Hepatocyte (in vitro differentiated cells): ENCODE measurements around the gene THAP7. TPM values are rescaled to one million over a fixed set of nuclear protein-coding genes. Genes with fewer than 3 reads are reported as not detected.

Source experiments
- DNase-seq: peaks from one replicate; pipeline ENCODE4 v3.0.0-alpha.2; 2016; ENCODE audit warnings: low spot score
- H2AFZ ChIP-seq: fragments of 200-600 bp; sonication (generic); 2 replicates; pipeline ENCODE4 v1.6.0; 2016; ENCODE audit warnings: antibody characterized with exemption, mild to moderate bottlenecking
- H3K27ac ChIP-seq: fragments of 200-600 bp; sonication (generic); 2 replicates; pipeline ENCODE4 v1.5.1; 2016; ENCODE audit warnings: mild to moderate bottlenecking
- H3K27me3 ChIP-seq: fragments of 200-600 bp; sonication (generic); 2 replicates; pipeline ENCODE4 v1.6.1; 2016
- H3K36me3 ChIP-seq: fragments of 200-600 bp; sonication (generic); replicated peaks from 2 replicates; pipeline ENCODE4 v1.5.1; 2016; ENCODE audit warnings: low read depth; ENCODE audit not compliant: insufficient read depth
- H3K4me1 ChIP-seq: fragments of 200-600 bp; sonication (generic); 2 replicates; pipeline ENCODE4 v1.5.1; 2016; ENCODE audit warnings: mild to moderate bottlenecking, moderate library complexity; ENCODE audit not compliant: insufficient read depth
- H3K4me2 ChIP-seq: fragments of 200-600 bp; sonication (generic); 2 replicates; pipeline ENCODE4 v1.6.0; 2016
- H3K4me3 ChIP-seq: fragments of 200-600 bp; sonication (generic); 2 replicates; pipeline ENCODE4 v1.5.1; 2016; ENCODE audit warnings: mild to moderate bottlenecking
- H3K79me2 ChIP-seq: fragments of 200-600 bp; sonication (generic); 2 replicates; pipeline ENCODE4 v1.6.0; 2017; ENCODE audit warnings: mild to moderate bottlenecking
- H3K9me2 ChIP-seq: fragments of 200-600 bp; sonication (generic); replicated peaks from 2 replicates; pipeline ENCODE4 v1.6.0; 2017; ENCODE audit warnings: mild to moderate bottlenecking; ENCODE audit not compliant: insufficient read depth
- H3K9me3 ChIP-seq: fragments of 200-600 bp; sonication (generic); 2 replicates; pipeline ENCODE4 v1.5.1; 2016; ENCODE audit warnings: low read depth, mild to moderate bottlenecking
- H4K20me1 ChIP-seq: fragments of 200-600 bp; sonication (generic); 2 replicates; pipeline ENCODE4 v1.6.0; 2016; ENCODE audit warnings: mild to moderate bottlenecking; ENCODE audit not compliant: insufficient read depth, poor library complexity, severe bottlenecking
- EZH2 ChIP-seq: fragments of 200-600 bp; sonication (generic); IDR thresholded peaks from 2 replicates; pipeline ENCODE4 v1.6.1; 2016; ENCODE audit warnings: antibody characterized with exemption, mild to moderate bottlenecking, borderline replicate concordance
- EZH2phosphoT487 ChIP-seq: fragments of 200-600 bp; sonication (generic); IDR thresholded peaks from one replicate; pipeline ENCODE4 v1.6.1; 2018; ENCODE audit warnings: antibody characterized with exemption, mild to moderate bottlenecking, low read depth, moderate library complexity; ENCODE audit not compliant: unreplicated experiment, severe bottlenecking
- WGBS: methylation state at CpG from one replicate; pipeline ENCODE4 v1.1.6; 2016; ENCODE audit warnings: low lambda C conversion rate; ENCODE audit errors: missing lambda C conversion rate; 5-methylcytosine and 5-hydroxymethylcytosine counted together
- polyA plus RNA-seq: library from polyadenylated mRNA; unstranded; fragments of >200 nt; fragmentation: Nextera tagmentation; extraction: Ambion mirVana; gene quantifications from 2 replicates; pipeline ENCODE4 v1.2.1, GENCODE V29; 2016
- total RNA-seq: library from RNA; depleted of rRNA; stranded (reverse); fragments of >200 nt; gene quantifications from 2 replicates; pipeline ENCODE4 v1.2.3, GENCODE V29; 2014
- TF ChIP-seq, protein P1 (sequence below): fragments of 200-600 bp; sonication (generic); IDR thresholded peaks from 2 replicates; pipeline ENCODE4 v1.5.1; 2016; ENCODE audit warnings: antibody characterized with exemption, mild to moderate bottlenecking; ENCODE audit not compliant: poor library complexity

The THAP7 gene
- total and polyA plus RNA-seq, 2 experiments from 2014 or later: 26.2 to 41.2 TPM

DNA sequence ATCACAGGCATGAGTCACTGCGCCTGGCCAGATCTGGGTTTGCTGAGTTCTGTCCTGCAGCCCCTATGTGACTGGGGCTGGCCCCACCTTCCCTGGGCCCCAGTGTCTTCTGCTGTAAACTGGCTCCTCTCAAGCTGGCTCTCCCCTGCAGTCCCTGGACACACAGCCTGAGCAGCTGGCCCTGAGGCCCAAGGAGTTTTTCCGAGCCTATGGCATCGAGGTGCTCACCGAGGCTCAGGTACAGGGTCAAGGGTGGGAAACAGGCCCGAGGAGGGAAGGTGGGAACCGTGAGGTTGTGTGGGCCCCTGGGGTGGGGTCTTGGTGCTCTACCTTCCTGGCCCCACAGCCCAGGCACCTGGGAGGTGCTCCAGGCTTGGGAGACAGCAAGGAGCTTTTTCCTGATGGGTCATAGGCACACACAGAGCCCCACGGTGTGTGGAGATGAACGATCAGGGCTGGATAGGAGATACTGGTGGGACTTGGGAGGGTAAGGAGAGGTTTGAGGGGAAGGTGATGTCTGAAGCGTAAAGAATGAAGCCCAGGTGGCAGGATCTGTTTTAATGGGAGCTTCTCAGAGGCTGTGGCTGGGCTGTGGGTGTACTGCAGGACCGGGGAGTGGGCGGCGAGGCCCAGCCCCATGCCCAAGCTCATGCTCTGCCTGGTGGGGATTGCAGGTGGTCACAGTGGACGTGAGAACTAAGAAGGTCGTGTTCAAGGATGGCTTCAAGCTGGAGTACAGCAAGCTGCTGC, 26.2 kb downstream of the THAP7 start:
- no peaks in the 10 kb centered on the region for H3K36me3 ChIP-seq
- H2AFZ ChIP-seq: no peak overlapping the region
- H4K20me1 ChIP-seq: no peaks in the 10 kb centered on the region
- DNase-seq: no peak
- no peak overlapping the region for H3K4me2 ChIP-seq
- H3K9me2 ChIP-seq: no peaks in the 10 kb centered on the region
- no peak overlapping the region for H3K27ac ChIP-seq
- 84% methylated on average over 14 of the region's 14 CpGs for WGBS
- H3K79me2 ChIP-seq: no peaks in the 10 kb centered on the region
- H3K27me3 ChIP-seq: no peaks in the 10 kb centered on the region
- H3K4me1 ChIP-seq: peaks cover 10% of the 10 kb centered on the region
- no peak overlapping the region for H3K4me3 ChIP-seq
- no peak for TF ChIP-seq EZH2phosphoT487
- TF ChIP-seq EZH2: no peak
- TF ChIP-seq, protein P1, sequence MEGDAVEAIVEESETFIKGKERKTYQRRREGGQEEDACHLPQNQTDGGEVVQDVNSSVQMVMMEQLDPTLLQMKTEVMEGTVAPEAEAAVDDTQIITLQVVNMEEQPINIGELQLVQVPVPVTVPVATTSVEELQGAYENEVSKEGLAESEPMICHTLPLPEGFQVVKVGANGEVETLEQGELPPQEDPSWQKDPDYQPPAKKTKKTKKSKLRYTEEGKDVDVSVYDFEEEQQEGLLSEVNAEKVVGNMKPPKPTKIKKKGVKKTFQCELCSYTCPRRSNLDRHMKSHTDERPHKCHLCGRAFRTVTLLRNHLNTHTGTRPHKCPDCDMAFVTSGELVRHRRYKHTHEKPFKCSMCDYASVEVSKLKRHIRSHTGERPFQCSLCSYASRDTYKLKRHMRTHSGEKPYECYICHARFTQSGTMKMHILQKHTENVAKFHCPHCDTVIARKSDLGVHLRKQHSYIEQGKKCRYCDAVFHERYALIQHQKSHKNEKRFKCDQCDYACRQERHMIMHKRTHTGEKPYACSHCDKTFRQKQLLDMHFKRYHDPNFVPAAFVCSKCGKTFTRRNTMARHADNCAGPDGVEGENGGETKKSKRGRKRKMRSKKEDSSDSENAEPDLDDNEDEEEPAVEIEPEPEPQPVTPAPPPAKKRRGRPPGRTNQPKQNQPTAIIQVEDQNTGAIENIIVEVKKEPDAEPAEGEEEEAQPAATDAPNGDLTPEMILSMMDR: no peak
- no peaks in the 10 kb centered on the region for H3K9me3 ChIP-seq

DNA sequence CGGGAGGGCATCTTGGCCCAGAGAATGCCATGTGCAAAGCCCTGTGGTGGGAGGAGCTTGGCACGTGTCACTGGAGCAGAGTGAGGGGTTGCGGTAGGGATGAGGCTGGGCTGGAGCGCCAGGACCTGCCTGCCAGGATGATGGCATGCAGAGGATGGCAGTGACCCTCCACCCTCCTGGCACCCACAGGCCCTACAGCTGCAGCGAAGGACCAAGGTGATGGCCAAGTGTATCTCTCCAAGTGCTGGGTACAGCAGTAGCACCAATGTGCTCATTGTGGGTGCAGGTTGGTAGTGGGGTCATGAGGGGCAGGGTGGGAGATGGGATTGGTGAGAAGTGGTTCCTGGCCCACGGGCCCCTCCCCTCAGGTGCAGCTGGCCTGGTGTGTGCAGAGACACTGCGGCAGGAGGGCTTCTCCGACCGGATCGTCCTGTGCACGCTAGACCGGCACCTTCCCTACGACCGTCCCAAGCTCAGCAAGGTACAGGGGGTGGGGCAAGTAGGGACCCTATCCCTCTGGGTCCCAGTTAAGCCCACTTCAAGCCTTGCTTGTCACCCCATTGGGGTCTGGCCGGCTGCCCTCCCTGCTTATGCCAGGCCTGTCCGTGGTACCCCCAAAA, 27.5 kb downstream of the THAP7 start:
- H3K4me2 ChIP-seq: no peak overlapping the region
- TF ChIP-seq EZH2 (no peak), EZH2phosphoT487 (no peak)
- TF ChIP-seq, protein P1: no peak
- no peak overlapping the region for H3K27ac ChIP-seq
- DNase-seq: no peak
- 90% methylated on average over 16 of the region's 16 CpGs for WGBS
- H4K20me1 ChIP-seq: no peaks in the 10 kb centered on the region
- H3K4me3 ChIP-seq: no peak overlapping the region
- no peaks in the 10 kb centered on the region for H3K36me3 ChIP-seq
- no peak overlapping the region for H2AFZ ChIP-seq
- no peaks in the 10 kb centered on the region for H3K9me2 ChIP-seq
- H3K79me2 ChIP-seq: no peaks in the 10 kb centered on the region
- no peaks in the 10 kb centered on the region for H3K27me3 ChIP-seq
- peaks cover under 1% of the 10 kb centered on the region for H3K4me1 ChIP-seq
- H3K9me3 ChIP-seq: no peaks in the 10 kb centered on the region

DNA sequence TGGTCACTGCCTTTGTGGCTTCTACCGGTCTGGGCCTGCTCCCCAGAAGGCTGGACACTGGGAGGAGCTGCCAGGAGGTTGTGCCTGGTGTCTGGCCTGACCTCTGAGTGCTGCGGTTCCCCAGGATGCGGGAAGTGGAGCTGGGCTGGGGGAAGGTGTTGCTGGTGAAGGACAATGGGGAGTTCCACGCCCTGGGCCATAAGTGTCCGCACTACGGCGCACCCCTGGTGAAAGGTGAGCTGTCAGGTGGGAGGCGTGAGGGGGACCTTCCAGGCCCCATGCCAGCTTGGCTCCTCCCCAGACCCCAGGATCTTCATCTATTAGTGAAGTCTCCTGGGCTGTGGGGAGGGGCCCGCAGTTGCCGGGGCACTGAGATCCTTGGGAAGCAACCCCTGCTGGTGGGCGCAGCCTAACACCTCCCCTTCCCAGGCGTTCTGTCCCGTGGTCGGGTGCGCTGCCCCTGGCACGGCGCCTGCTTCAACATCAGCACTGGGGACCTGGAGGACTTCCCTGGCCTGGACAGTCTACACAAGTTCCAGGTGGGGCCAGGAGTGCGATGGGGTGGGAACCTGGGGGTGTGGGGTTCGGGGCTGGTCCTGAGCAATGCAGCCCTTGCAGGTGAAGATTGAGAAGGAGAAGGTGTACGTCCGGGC, 28.2 kb downstream of the THAP7 start:
- Histone ChIP-seq H3K36me3 (no peaks in the 10 kb centered on the region), H3K9me3 (no peaks in the 10 kb centered on the region), H3K4me2 (no peak overlapping the region), H2AFZ (no peak overlapping the region), H3K27me3 (no peaks in the 10 kb centered on the region), H3K27ac (no peak overlapping the region), H3K4me1 (no peaks in the 10 kb centered on the region), H4K20me1 (no peaks in the 10 kb centered on the region), H3K9me2 (no peaks in the 10 kb centered on the region), H3K79me2 (no peaks in the 10 kb centered on the region), H3K4me3 (no peak overlapping the region)
- TF ChIP-seq EZH2phosphoT487: no peak
- TF ChIP-seq EZH2: no peak
- TF ChIP-seq, protein P1: no peak
- 81% methylated on average over 19 of the region's 21 CpGs for WGBS
- no peak for DNase-seq
